ENCODE results near the gene ADCY10.
"Not testable (repeated sequence)": the region's sequence is repeated elsewhere in the genome, so short reads cannot be mapped to it uniquely, and the experiment has no call there.

ADCY10 gene

DNA sequence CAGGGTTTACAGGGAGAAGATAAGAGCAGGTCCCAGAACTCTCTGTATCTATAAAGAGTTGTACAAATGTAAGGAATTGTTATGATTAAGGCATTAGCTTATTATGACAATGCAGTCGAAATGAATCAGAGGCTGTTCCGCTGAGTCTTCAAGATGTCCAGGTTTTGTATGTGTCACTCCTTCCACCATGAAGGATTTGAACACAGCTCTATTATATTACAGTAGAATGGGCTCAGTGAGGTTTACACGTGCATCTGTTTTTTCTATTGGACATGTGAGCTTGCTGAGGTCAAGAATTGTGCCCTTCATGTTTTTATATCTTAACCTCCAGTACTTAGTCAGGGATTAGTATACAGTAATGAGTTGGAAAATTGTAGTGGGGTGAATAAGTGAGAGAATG is 105.8 kb downstream of the ADCY10 start:
- DNase-seq: no peak

DNA sequence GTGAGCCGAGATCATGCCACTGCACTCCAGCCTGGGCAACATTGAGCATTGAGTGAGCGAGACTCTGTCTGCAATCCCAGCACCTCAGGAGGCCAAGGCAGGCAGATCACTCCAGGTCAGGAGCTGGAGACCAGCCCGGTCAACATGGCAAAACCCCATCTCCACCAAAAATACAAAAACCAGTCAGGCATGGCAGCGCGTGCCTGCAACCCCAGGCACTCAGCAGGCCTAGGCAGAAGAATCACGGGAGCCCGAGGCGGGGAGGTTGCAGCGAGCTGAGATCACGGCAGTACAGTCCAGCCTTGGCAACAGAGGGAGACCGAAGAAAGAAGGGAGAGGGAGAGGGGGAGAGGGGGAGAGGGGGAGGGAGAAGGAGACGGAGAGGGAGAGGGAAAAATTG is 107.3 kb downstream of the ADCY10 start:
- not testable (repeated sequence) for DNase-seq

DNA sequence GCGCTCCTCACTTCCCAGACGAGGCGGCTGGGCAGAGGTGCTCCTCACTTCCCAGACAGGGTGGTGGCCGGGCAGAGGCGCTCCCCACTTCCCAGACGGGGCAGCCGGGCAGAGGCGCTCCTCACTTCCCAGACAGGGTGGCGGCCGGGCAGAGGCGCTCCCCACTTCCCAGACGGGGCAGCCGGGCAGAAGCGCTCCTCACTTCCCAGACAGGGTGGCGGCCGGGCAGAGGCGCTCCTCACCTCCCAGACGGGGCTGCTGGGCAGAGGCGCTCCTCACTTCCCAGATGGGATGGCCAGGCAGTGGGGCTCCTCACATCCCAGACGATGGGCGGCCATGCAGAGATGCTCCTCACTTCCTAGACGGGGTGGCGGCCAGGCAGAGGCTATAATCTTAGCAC is 107.7 kb downstream of the ADCY10 start:
- DNase-seq: not testable (repeated sequence)

DNA sequence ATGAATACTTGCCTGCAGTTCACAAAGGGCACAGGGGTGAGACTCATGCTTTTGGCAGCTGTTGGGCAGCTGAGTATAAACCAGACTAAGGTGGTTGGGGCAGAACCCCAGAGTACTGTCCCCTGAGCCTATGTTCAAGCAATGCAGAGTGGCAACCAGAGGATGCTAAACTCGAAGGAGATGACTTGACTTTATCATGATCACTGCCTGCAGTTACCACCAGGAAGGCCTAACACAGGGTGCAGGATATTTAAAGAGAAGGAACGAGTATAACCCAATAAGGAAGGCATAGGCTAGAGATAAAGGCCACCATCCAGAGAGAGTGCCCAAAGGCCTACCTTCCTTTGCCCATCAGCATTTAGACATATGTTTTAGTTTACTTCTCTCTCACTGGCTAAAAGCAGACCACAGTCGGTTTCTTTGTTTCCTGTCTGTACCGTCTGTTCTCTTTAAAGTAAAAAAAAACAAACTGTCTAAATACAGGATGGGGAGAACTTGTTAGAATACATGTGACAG is 108.8 kb downstream of the ADCY10 start:
- DNase-seq: no peak

DNA sequence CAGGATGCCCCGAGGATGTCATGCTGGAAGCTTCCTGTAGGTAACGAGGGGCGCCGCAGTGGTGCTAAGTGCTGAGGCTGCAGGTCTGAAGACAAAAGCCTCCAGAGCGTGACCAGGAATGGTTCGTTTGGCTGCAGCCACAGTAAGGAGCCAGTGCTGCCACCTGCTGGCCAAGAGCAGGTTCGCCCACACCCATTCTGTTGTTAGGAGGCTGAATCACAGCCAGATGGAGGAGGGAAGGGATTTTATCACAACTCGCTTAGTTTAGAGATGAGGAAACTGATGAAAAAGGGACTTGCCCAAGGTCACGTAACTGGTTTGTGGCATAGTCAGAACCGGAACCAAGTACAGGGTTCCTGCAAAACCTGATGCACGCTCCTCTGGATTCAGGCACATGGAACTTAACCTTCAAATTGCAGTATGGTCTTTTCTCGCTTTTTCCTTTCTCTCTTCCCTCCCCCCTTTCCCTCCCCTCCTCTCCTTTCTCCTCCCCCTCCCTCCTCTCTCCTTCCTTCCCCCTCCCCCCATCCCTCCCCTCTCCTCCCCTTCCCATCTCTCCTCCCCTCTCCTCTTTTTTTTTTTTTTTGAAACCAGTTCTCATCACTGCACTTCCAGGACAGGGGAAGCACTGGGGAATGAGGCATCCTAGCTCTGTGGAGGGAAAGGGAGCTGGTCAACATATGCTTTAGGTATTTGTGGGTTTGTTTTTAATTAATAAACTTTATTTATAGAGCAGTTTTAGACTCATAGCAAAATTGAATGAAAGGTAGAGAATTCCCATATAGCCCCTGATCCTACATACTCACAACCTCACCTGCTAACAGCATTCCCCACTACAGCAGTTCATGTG is 110.4 kb downstream of the ADCY10 start:
- DNase-seq: peak; percentile 96

DNA sequence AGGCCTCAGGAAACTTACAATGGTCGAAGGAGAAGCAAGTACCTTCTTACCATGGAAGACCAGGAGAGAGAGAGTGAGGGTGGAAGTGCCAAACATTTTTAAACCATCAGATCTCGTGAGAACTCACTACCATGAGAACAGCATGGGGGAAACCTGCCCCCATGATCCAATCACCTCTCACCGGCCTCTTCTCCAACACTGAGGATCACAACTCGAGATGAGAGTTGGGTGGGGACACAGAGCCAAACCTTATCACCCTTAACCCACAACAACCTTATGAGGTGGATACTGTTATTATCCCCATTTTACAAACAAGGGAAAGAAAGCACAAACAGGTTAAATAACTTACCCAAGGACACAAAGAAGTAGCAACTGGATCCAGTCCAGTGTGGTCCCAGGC is 111.7 kb downstream of the ADCY10 start:
- no peak for DNase-seq

DNA sequence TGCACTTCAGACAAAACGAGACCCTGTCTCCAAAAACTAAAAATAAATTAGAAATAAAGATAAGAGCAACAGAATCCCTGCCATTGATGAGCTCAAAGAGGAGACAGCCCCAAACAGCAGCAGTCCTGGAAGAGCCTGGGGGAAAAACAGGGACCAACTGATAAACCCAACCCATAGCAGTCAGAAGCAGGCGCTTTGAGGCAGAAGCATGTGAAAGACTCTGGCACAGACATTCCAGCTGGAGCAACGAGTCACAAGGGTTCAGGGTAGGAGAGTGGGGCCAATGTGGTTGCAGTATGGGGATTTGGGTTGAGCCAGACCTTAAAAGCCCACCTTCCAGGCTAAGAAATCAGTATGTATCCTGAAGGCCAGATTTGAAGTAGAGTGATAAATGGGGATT is 113.7 kb downstream of the ADCY10 start:
- no peak for DNase-seq

DNA sequence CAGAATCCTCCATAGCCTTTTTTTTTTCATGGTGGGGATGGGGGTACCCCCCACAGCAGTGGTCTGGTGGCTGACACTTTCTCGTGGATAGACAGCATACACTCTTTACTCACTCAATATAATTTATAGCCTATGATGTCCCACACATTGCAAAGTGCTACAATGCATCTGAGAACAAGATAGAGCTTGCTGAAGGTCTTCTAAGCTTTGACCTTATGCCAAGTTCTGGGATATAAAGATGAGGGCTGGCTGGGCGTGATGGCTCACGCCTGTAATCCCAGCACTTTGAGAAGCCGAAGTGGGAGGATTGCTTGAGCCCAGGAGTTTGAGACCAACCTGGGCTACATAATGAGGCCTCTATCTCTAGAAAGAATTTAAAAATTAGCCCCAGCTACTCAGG is 114.2 kb downstream of the ADCY10 start:
- DNase-seq: no peak

DNA sequence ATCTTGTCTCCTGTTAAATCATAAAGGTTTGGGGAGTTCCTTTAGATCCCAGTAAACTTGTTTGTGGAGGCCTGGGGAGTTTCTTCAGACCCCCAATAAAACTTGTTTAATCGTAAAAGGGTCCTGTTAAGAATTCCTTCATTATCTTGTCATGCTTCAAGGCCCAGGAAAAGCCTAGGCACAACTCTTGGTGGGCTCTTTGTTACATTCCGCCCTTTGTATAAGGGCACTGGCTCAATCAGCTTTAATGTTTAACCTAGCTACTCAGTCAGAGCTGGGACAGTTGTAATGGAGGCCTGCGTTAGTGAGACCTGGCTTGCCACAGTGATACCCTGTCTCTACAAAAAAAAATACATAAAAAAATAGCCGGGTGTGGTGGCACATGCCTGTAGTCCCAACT is 115.0 kb downstream of the ADCY10 start:
- no peak for DNase-seq

DNA sequence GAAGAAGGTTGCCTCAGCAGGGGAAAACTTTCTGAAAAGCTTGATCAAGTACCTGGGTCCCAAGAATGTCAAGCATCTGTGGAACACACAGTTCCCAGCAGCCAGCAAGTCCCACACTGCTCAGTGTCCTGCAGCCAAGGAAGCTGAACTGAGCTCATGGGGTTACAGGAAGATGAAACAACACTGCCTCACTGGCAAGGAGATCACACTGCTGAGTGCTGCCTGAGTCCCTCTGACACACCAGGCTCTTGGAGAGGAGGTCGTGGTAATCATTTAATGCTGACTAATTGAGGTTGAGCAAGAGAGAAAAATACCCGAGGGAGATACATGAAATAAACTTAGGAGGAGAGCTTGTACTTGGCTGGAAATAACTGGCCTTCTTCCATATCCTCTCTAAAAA is 116.9 kb downstream of the ADCY10 start:
- DNase-seq: no peak

DNA sequence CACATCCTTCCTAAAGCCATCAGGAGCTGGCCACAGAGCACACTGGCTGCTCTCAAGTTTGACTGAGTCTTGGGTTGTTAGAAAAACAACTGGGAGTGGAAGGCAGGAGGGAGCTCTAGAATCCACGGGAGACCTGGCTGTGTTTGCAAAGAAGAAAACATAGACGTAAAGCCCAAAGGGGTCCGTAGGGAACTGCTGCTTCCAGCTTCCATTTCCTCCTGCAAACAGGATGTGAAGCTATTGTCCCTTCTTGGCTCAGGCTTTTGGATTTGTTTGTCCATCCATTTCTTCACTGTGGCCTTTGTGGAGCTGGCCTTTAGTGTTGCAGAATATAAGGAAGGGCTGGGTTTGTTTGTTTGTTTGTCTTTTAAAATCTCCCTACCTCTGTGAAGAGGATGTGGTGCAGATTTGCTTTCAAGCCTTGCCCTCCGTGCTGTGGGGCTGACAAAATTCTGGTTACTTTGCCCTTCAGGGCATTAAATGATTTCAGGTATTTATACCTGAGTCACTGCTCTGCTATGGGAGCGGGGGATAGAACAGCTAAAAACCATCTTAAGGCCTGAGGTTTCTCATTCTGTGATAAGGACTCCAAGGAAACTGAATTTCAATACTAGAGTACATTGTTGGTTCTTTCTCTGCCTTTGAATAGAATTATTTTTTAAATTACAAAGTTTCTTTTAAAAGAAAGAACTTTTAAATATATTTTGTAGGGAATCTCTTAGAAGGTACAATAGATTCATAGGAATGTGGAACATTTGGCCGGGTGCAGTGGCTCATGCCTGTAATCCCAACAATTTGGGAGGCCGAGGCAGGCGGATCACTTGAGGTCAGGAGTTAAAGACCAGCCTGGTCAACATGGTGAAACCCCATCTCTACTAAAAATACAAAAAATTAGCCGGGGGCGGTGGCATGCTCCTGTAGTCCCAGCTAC is 117.9 kb downstream of the ADCY10 start:
- DNase-seq: no peak

DNA sequence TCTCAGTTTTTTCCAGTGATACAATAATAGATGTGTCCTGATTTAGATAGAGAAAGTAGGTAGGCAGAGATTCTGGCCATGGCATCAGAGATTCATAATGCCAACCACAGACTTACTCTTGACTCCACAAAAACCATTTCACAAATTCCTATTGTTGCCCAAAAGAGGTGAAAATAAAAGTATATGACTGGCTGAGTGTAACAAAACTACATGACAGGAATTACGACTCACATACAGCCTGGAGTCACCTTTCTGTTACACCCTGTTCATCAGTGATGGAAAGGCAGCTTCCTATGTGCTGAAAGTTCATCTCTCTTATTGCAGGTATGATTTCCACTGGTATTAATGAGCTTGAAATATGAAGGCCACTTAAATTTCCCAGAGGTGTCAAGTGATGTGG is 119.9 kb downstream of the ADCY10 start:
- no peak for DNase-seq

DNA sequence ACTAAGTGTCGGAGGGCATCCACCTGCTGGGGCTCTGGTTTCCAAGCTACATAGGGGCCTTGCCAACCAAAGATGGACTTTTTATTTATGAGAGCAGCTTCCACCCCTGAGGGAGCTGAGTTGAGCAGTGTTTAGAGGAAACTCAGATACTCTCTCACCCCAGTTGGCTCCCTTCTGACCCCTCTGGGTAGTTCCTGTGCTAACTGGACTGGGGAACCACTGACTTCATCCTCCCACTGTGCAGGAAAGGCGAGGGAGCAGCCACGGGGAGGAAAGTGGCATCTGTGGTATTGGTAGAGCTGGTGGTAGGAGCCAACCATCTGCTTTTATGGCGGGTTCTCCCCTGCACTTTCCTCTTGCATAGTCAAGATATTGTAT is 121.8 kb downstream of the ADCY10 start:
- DNase-seq: no peak

DNA sequence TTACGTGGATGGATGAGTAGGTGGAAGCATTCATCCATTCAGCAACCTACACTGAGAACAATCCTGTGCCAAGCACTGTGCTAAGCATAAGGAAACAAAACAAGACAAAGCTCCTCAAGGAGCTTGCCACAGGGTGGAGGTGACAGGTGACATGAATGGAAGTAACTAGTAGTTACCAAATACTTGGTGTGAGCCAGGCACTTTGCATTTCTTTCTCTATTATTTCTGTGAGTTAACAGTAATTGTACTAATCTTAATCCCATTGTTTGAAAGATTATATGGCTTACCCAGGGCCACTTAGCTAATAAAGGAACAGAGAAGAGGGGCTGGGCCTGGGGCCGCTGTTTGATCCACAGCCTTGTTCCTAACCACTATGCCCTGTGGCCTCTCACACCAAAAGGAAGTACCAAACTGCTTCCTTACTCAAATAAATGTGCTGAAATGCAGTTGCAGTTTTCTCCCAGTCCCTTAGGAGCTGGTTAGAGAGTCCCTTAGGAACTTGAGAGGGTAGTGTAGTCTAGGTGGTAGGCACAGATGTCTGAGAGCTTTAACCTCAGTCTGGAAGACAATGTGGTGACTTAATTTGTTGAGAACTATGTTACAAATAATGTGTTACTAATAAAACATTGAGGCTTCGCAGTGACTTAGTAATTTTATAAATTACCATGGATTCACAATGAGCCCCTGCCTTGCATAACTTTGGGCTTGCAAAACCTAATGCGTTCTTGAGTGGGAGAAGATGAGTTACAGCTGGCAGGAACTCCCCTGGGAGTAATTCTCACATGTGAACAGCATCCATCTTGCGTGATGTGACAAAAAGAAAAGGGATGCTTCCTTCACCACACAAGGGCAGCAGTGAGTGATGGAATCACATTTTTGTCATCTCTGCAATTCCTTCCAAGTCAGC is 122.4 kb downstream of the ADCY10 start:
- DNase-seq: no peak

DNA sequence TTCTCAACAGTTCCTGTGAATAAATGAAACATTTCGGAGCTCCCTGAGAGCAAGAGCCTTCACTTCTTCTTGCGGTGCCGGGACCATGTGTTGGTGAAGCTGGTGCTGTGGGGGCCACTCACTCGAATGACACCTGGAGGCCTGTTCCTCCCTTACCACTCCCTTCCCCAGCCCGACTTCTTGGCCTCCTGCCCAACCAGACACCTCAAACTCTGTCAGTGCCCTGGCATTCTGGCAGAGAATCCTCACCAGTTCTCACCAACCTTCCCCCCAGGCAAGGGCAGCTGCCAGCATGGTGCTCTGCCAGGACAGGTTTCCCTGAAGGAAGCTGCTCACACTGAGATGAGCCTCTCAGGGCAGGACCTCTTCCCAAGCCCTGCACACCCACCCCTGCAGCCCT is 123.8 kb downstream of the ADCY10 start:
- peak; percentile 20 for DNase-seq

DNA sequence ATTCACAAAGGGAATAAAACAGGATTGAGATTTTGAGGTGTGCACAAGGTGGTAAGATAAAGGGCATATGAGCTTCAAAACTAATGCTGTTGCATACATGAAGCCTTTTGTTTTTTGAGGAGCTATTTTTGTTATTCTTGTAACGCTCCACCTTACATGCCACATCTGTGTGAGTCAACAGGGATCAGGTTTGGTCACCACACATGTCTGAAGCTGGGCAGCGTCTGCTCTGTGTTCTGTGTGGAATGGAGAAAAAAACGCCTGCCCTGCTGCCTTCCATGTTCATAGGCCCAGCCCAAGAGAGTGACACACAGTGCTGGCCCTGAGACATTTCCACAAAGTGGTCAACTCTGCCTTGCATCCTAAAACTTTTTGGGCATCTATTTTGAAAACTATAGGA is 124.4 kb downstream of the ADCY10 start:
- DNase-seq: no peak

DNA sequence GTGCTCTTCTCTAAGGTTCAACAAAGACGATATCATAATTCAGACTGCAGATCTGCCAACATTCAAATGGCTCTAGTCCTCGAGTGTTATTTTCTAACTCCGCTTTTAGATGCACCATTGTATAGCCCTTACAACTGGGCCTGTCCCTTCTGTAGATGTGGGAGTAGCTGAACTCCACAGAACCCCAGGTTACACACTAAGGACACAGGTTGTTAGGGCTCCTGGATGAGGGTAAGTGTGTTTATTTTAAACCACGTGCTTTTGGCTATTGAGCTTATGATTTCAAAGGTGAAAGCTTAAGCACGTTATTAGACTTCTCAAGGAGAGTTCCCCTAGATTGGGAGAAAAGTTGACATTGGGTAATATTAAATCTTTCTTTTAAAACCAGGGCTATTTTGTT is 127.4 kb downstream of the ADCY10 start:
- no peak for DNase-seq

DNA sequence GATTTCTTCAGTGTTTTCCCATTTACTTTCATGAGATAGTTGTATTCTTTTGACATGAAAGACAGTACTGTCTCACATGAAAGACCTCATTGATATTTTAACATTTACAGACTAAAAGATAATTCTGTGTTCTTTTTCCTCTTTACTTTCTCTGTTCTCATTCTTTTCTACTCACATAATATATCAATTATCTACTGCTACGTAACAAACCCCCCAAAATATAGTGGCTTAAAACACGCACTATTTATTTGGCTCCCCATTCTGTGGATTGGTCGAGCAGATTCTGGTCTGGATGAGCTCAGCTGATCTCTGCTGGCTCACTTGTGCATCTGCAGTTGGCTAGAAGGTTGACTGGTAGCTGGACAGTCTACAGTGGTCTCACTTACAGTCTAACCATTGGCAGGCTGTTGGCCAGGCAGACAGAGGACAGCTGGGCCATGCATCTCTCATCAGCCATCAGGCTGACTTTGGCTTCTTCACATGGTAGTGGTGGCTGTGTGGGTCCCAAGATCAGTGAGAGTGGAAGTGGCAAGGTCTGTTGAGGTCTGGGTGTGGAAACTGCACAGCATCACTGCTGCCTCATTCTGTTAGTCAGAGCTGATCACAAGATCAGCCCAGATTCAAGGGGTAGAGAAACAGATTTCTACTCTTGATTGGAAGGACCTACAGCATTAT is 128.9 kb downstream of the ADCY10 start:
- no peak for DNase-seq

DNA sequence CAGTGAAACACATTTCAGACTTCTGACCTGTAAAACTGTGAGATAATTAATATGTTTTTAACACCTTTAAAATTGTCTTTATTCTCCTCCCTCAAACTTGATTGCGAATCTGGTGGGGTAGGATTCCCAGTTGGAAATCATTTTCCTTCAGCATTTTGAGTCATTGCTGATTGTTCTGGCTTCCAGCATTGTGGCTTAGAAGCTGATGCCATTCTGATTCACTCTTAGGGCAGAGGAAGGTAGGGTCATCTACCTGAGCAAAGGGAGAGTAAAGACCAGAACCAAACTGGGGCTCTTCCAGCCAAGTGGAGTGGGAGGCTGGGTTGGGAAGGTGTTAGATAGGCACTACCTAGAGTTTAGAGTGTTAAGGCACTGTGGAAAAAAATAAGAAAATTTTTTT is 131.0 kb downstream of the ADCY10 start:
- no peak for DNase-seq

DNA sequence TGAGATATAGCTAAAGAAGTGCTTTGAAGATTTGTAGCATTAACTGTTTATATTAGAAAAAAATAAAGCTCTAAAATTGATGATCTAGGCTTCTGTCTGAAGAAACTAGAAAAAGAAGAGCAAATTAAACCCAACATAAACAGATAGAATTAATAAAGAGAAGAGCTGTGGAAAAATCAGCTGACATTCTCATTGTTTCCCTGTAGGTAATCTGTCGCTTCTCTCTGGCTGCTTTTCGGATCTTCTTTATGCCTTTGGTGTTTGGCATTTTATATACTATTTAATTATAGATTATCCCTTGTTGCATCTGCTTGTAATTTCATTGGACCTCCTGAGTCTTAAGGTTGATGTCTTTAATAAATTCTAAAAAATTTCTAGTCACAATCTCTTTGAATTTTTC is 132.4 kb downstream of the ADCY10 start:
- DNase-seq: no peak

DNA sequence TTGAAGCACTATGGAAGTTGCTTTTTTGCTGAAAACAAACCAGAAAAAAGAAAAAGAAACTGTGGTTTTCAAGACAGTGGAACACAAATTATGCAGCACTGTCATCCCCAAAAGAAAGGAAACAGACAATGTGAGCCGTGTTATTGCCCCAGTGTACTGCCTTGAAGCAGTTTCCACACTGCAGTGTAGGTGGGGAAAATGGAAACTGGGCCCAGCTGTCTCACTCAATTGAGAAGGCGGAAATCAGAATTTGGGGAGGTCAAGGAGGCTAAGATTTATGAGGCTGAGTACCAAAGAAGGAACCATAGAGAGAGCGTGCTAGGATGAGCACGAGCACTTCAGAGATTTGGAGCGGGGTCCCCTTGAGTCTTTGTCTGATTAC is 136.7 kb downstream of the ADCY10 start:
- DNase-seq: no peak

DNA sequence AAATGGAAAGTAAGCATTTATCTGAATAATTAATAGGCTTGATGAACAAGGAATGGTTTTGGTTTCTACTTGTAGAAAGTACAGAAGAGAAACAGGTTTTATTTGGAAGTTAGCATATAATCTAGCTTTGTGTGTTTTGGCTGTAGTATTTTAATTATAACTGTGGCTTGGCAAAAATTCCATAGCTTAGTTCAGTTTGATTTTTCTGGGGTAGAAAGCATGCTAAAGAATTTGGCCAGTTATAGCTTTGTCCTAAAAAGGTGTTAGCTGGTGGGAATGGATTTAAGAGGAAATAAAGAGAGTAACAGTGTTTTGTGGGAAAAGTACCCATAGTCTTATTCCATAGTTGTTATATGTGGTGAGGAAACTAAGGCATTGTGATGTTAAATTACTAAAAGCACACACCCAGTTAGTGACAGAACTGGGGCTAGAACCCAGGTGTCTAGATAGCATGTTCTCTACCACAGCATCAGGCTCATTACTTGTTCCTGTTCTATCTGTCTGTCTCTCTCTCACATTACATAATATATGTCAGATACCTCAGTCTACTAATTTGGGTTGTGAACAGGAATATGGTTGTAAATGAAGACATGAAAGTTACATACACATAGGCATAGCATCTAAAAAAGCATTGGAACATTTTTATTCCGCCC is 137.2 kb downstream of the ADCY10 start:
- no peak for DNase-seq
